ENCODE results near the gene KRTAP4-3. TPM values are rescaled to one million over a fixed set of nuclear protein-coding genes. Genes with fewer than 3 reads are reported as not detected.
"Not testable (repeated sequence)": the region's sequence is repeated elsewhere in the genome, so short reads cannot be mapped to it uniquely, and the experiment has no call there.

The KRTAP4-3 gene
- total and polyA plus RNA-seq, 2 experiments from 2014 or later, result not detected

GRCh38 chr17:41150026-41150425 lies 18.0 kb downstream of the KRTAP4-3 start:
- H3K4me1 ChIP-seq (ENCODE audit: low read depth), result no peaks in the 10 kb centered on the region
- H3K27me3 ChIP-seq, result peaks cover 8% of the 10 kb centered on the region
- H3K36me3 ChIP-seq, result no peaks in the 10 kb centered on the region
- H3K9me3 ChIP-seq (ENCODE audit: low read depth), result no peaks in the 10 kb centered on the region
- H3K27ac ChIP-seq, result no peak overlapping the region
- no peak for DNase-seq (ENCODE audit: low read depth in 1 of 2, low spot score in 1 of 2)
- H3K4me3 ChIP-seq, result no peak overlapping the region
- TF ChIP-seq CTCF (IDR thresholded peaks at IDR 0.05; ENCODE audit: low read depth, low read length), result no peak

DNA sequence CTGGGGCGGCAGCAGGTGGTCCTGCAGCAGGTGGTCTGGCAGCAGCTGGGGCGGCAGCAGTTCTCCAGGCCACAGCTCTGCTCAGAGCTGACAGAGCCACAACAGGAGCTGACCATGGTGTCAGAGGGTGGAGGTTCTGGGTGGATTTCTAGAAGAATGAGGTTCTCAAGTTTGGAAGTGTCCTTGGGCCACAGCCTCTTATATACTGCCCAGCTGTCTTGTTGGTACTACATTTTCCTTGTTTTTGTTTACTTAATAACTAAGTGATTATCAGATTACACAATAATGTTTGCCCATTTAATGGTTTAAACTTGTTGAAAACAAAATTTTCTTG lies 18.4 kb downstream of the KRTAP4-3 start, which contains the start of gene KRTAP4-5:
Gene KRTAP4-5, minus strand, starts transcription at position 174 of the 334 bp plus-strand sequence. Its CDS starts 58 bp downstream, at position 116.
- H3K27me3 ChIP-seq, result peaks cover 8% of the 10 kb centered on the region
- H3K9me3 ChIP-seq (ENCODE audit: low read depth), result no peaks in the 10 kb centered on the region
- no peak for DNase-seq (ENCODE audit: low read depth in 1 of 2, low spot score in 1 of 2)
- no peak within 1 kb of the TSS for H3K27ac ChIP-seq
- no peak for TF ChIP-seq CTCF (IDR thresholded peaks at IDR 0.05; ENCODE audit: low read depth, low read length)
- H3K4me1 ChIP-seq (ENCODE audit: low read depth), result no peaks in the 10 kb centered on the region
- no peak within 1 kb of the TSS for H3K4me3 ChIP-seq
- no peaks in the 10 kb centered on the region for H3K36me3 ChIP-seq

- not testable (repeated sequence) for H3K27me3 ChIP-seq; H3K4me3 ChIP-seq; H3K9me3 ChIP-seq (ENCODE audit: low read depth); H3K27ac ChIP-seq; H3K36me3 ChIP-seq; DNase-seq (ENCODE audit: low read depth in 1 of 2, low spot score in 1 of 2); H3K4me1 ChIP-seq (ENCODE audit: low read depth)
Measured at GRCh38 chr17:41148971-41149651, 18.9 kb downstream of the KRTAP4-3 start.

DNA sequence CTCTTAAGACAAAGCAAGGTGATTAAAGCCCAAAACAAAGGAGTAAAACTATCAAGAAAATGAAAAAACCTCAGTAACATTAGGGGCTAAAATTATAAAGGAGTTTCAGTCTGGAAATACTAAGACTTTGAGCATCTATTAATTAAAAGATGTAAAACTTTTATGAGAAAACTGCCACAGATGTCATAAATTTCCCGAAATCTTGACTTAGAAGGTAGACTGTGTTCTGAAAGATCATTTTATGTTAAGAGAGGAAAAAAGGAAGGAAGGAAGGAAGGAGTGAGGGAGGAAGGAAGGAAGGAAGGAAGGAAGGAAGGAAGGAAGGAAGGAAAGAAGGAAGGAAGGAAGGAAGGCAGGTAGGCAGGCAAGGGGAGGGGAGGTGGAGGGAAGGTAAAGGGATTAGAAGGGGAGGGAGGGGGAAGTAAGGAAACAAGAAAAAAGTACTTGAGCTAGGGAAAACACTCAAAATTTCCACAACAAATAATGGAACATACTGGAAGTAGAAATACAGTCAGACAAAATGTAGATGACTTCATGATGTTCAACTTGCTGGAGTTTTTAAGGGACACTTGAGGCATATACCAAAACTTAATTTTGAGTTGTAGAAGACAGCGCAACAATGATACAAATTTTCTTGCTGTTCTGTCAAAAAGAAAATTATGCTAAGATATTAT lies 20.4 kb downstream of the KRTAP4-3 start:
- H3K27me3 ChIP-seq, result peaks cover 8% of the 10 kb centered on the region
- no peaks in the 10 kb centered on the region for H3K36me3 ChIP-seq
- no peak for DNase-seq (ENCODE audit: low read depth in 1 of 2, low spot score in 1 of 2)
- H3K4me3 ChIP-seq, result no peak overlapping the region
- H3K27ac ChIP-seq, result no peak overlapping the region
- no peaks in the 10 kb centered on the region for H3K4me1 ChIP-seq (ENCODE audit: low read depth)
- no peaks in the 10 kb centered on the region for H3K9me3 ChIP-seq (ENCODE audit: low read depth)
- no peak for TF ChIP-seq CTCF (IDR thresholded peaks at IDR 0.05; ENCODE audit: low read depth, low read length)

DNA sequence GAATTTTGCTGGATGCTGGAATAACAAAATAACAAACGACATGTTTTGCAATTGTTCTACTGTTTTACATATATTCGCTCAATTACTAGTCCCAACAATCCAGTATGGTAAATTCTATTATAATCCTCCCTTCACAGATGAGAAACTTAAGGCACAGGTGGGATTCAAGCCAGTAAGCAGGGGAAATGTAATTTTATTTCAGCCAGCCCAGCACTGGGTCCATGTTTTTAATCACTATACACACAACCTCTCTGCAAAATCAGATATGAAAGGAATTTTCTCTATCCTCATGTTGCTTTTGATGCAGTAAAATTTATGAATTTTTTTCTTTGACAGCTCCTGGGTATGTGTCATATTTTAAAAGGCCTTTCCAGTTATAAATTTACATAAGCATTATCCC lies 22.8 kb downstream of the KRTAP4-3 start:
- Histone ChIP-seq H3K4me1 (ENCODE audit: low read depth) (no peaks in the 10 kb centered on the region), H3K27ac (no peak overlapping the region), H3K4me3 (no peak overlapping the region), H3K27me3 (peaks cover 5% of the 10 kb centered on the region), H3K36me3 (no peaks in the 10 kb centered on the region), H3K9me3 (ENCODE audit: low read depth) (no peaks in the 10 kb centered on the region)
- TF ChIP-seq CTCF (IDR thresholded peaks at IDR 0.05; ENCODE audit: low read depth, low read length), result no peak
- DNase-seq (ENCODE audit: low read depth in 1 of 2, low spot score in 1 of 2), result no peak

GRCh38 chr17:41144846-41145245 lies 23.2 kb downstream of the KRTAP4-3 start:
- no peak overlapping the region for H3K4me3 ChIP-seq
- no peaks in the 10 kb centered on the region for H3K36me3 ChIP-seq
- TF ChIP-seq CTCF (IDR thresholded peaks at IDR 0.05; ENCODE audit: low read depth, low read length), result no peak
- H3K27me3 ChIP-seq, result peaks cover 5% of the 10 kb centered on the region
- no peaks in the 10 kb centered on the region for H3K9me3 ChIP-seq (ENCODE audit: low read depth)
- DNase-seq (ENCODE audit: low read depth in 1 of 2, low spot score in 1 of 2), result no peak
- no peak overlapping the region for H3K27ac ChIP-seq
- H3K4me1 ChIP-seq (ENCODE audit: low read depth), result no peaks in the 10 kb centered on the region

Data from cardiac muscle cell (in vitro differentiated cells and primary cell).